Right renal cortex interstitium (tissue), 3 donors: ENCODE results near the gene ABLIM3. TPM values are rescaled to one million over a fixed set of nuclear protein-coding genes. Genes with fewer than 3 reads are reported as not detected.

ENCODE experiments used
- DNase-seq, 3 donors: peaks; one replicate each; pipeline ENCODE4 v3.0.0-alpha.2; 2013; ENCODE audit warnings: low read depth in 3 of 3, low spot score in 2 of 3
- polyA plus RNA-seq, 3 donors: library from polyadenylated mRNA; unstranded; fragments of 120-200 nt; gene quantifications; one replicate each; pipeline ENCODE4 v1.2.1, GENCODE V29; 2013; ENCODE audit not compliant: insufficient read length in 3 of 3

ABLIM3 gene
- polyA plus RNA-seq, 3 donors = 0.82 to 1.5 (median 1.1) TPM

GRCh38 chr5:149277801-149278200 lies 136.5 kb downstream of the ABLIM3 start:
- DNase-seq = no peak

GRCh38 chr5:149278451-149279210 lies 137.3 kb downstream of the ABLIM3 start:
- no peak for DNase-seq

- DNase-seq = no peak
Observed at GRCh38 chr5:149279661-149280060, 138.4 kb downstream of the ABLIM3 start.

- no peak for DNase-seq
Observed at GRCh38 chr5:149280124-149280523, 138.8 kb downstream of the ABLIM3 start.

GRCh38 chr5:149280802-149281201 lies 139.5 kb downstream of the ABLIM3 start:
- no peak for DNase-seq

- DNase-seq = no peak
Observed at GRCh38 chr5:149282027-149282965, 141.0 kb downstream of the ABLIM3 start.

- DNase-seq = no peak
Observed at GRCh38 chr5:149282966-149283332, 141.7 kb downstream of the ABLIM3 start.

GRCh38 chr5:149283626-149284480 lies 142.6 kb downstream of the ABLIM3 start:
- no peak for DNase-seq

- no peak for DNase-seq
Observed at GRCh38 chr5:149284501-149284900, 143.2 kb downstream of the ABLIM3 start.

- no peak for DNase-seq
Observed at GRCh38 chr5:149285153-149285552, 143.9 kb downstream of the ABLIM3 start.

- DNase-seq = no peak
Observed at GRCh38 chr5:149288436-149288835, 147.1 kb downstream of the ABLIM3 start.

GRCh38 chr5:149289301-149289700 lies 148.0 kb downstream of the ABLIM3 start:
- no peak for DNase-seq

GRCh38 chr5:149294872-149295829 lies 153.9 kb downstream of the ABLIM3 start:
- DNase-seq = no peak

GRCh38 chr5:149297340-149298025 lies 156.2 kb downstream of the ABLIM3 start:
- DNase-seq = no peak

GRCh38 chr5:149298163-149298562 lies 156.9 kb downstream of the ABLIM3 start:
- DNase-seq = no peak

- DNase-seq = no peak
Observed at GRCh38 chr5:149298842-149299404, 157.6 kb downstream of the ABLIM3 start.

GRCh38 chr5:149299451-149300054 lies 158.3 kb downstream of the ABLIM3 start:
- no peak for DNase-seq

GRCh38 chr5:149300441-149300840 lies 159.1 kb downstream of the ABLIM3 start:
- DNase-seq = no peak
